ENCODE data around the gene KIF3A. TPM values are rescaled to one million over a fixed set of nuclear protein-coding genes. Genes with fewer than 3 reads are reported as not detected.

KIF3A gene
- total RNA-seq, 4 donors from 2014 or later, result 5.9 to 203 (median 19.5) TPM

GRCh38 chr5:132750471-132751230 lies 13.3 kb upstream of the KIF3A start:
- Histone ChIP-seq H3K4me1 (no peaks in the 10 kb centered on the region), H3K27ac (no peak overlapping the region), H3K27me3 (peaks cover 11 to 15% of the 10 kb centered on the region in 2 donors), H3K4me3 (no peak overlapping the region), H3K9me3 (no peaks in the 10 kb centered on the region), H3K36me3 (no peaks in the 10 kb centered on the region)
- no peak for DNase-seq
- intact Hi-C loops (cut with DNase I; ENCODE audit: low total_unique reads), result no loop called here
- TF ChIP-seq, protein P1, sequence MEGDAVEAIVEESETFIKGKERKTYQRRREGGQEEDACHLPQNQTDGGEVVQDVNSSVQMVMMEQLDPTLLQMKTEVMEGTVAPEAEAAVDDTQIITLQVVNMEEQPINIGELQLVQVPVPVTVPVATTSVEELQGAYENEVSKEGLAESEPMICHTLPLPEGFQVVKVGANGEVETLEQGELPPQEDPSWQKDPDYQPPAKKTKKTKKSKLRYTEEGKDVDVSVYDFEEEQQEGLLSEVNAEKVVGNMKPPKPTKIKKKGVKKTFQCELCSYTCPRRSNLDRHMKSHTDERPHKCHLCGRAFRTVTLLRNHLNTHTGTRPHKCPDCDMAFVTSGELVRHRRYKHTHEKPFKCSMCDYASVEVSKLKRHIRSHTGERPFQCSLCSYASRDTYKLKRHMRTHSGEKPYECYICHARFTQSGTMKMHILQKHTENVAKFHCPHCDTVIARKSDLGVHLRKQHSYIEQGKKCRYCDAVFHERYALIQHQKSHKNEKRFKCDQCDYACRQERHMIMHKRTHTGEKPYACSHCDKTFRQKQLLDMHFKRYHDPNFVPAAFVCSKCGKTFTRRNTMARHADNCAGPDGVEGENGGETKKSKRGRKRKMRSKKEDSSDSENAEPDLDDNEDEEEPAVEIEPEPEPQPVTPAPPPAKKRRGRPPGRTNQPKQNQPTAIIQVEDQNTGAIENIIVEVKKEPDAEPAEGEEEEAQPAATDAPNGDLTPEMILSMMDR (IDR thresholded peaks at IDR 0.05), result no peak
- no peak for TF ChIP-seq POLR2A (IDR thresholded peaks at IDR 0.05)

- intact Hi-C loops (cut with DNase I; ENCODE audit: low total_unique reads), result no loop called here
- peaks cover 15 to 20% of the 10 kb centered on the region in 2 donors for H3K27me3 ChIP-seq
- H3K4me3 ChIP-seq, result no peak overlapping the region
- TF ChIP-seq, protein P1 (IDR thresholded peaks at IDR 0.05), result no peak
- TF ChIP-seq POLR2A (IDR thresholded peaks at IDR 0.05), result no peak
- no peaks in the 10 kb centered on the region for H3K4me1 ChIP-seq
- no peaks in the 10 kb centered on the region for H3K36me3 ChIP-seq
- DNase-seq, result no peak
- no peak overlapping the region for H3K27ac ChIP-seq
- no peaks in the 10 kb centered on the region for H3K9me3 ChIP-seq
These were observed 12.2 kb upstream of the KIF3A start for GRCh38 chr5:132749506-132749905.

- TF ChIP-seq, protein P1 (IDR thresholded peaks at IDR 0.05), result no peak
- no peak for TF ChIP-seq POLR2A (IDR thresholded peaks at IDR 0.05)
- H3K9me3 ChIP-seq, result no peaks in the 10 kb centered on the region
- H3K36me3 ChIP-seq, result no peaks in the 10 kb centered on the region
- no peak for DNase-seq
- no peak overlapping the region for H3K4me3 ChIP-seq
- peaks cover 15 to 26% of the 10 kb centered on the region in 2 donors for H3K27me3 ChIP-seq
- no peak overlapping the region for H3K27ac ChIP-seq
- no peaks in the 10 kb centered on the region for H3K4me1 ChIP-seq
- intact Hi-C loops (cut with DNase I; ENCODE audit: low total_unique reads), result no loop called here
These were observed 11.2 kb upstream of the KIF3A start for GRCh38 chr5:132748522-132749000.

DNA sequence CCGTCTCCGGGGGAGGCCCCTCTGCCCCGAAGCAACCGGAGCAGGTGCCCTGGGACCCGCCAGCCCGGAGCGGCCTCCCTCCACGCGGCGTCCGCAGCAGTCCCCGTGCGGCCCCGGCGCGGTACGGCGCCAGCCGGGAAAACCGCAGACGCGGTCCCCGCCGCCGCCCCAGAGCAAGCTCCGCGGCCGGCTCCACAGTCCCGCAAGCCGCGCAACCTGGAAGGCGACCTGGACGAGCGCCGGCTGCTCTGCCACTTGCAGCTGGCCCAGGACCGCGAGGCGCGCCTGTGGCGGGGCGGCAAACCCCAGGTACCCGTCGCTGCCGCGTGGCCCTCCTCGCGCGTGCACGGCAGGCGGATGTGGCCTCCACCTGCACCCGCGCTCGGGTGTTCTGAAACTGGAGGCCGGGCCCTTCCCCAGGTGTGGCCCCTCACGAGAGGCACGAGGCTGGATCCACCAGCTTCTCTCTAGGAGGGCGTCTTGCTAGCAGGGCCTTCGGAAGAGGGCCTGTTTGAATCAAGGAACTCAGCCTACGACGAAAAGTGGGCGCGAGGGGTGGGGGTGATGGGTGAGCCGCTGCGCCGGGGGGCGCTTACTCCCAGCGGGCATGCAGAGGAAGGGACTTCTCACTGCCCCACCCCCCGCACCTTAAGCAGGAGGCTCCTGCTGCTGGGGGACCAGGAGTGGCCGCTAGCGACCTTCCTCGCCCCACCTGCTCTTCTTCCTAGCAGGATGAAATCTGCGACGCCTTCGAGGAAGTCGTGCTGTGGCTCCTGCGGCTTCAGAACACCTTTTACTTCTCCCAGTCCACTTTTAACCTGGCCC lies 10.5 kb upstream of the KIF3A start:
- TF ChIP-seq, protein P1 (IDR thresholded peaks at IDR 0.05), result no peak
- TF ChIP-seq POLR2A (IDR thresholded peaks at IDR 0.05), result no peak
- intact Hi-C loops (cut with DNase I; ENCODE audit: low total_unique reads), result no loop called here
- no peaks in the 10 kb centered on the region for H3K4me1 ChIP-seq
- peaks cover 15 to 26% of the 10 kb centered on the region in 2 donors for H3K27me3 ChIP-seq
- H3K9me3 ChIP-seq, result no peaks in the 10 kb centered on the region
- no peaks in the 10 kb centered on the region for H3K36me3 ChIP-seq
- peak overlapping the region in 1 of 2 donors; percentile 25 for H3K4me3 ChIP-seq
- no peak for DNase-seq
- H3K27ac ChIP-seq, result no peak overlapping the region
